ENCODE results near the gene JAML.

DNA sequence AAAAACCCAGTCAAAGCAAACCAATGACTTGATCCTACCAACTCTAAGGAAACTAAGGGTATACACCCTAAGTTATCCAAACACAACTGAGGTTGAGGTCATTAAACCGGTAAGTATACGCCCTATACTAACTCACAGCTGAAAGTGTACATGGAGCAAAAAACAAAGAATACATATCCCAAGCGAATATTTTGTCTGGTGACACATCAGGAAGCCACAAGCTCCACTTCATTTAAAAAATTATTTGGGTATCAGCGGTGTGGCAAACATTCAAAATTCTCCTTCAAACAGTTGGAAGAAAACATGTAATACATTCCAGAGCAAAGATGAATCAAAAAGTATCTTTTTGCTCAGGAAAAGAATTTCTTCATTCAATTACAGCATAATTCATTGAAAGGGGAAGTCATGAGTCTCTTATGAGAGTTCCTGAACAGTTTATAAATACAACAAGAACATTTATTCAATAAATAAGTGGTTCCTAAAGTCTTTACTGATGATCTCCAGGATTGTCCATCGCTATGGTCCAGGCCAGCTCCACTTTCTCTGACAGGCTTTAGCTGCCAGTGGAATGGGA lies 4.5 kb upstream of the JAML start:
- TF ChIP-seq, protein P1, sequence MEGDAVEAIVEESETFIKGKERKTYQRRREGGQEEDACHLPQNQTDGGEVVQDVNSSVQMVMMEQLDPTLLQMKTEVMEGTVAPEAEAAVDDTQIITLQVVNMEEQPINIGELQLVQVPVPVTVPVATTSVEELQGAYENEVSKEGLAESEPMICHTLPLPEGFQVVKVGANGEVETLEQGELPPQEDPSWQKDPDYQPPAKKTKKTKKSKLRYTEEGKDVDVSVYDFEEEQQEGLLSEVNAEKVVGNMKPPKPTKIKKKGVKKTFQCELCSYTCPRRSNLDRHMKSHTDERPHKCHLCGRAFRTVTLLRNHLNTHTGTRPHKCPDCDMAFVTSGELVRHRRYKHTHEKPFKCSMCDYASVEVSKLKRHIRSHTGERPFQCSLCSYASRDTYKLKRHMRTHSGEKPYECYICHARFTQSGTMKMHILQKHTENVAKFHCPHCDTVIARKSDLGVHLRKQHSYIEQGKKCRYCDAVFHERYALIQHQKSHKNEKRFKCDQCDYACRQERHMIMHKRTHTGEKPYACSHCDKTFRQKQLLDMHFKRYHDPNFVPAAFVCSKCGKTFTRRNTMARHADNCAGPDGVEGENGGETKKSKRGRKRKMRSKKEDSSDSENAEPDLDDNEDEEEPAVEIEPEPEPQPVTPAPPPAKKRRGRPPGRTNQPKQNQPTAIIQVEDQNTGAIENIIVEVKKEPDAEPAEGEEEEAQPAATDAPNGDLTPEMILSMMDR (optimal IDR thresholded peaks at IDR 0.05 in 1 of 3, IDR thresholded peaks at IDR 0.05 in 1 of 3, conservative IDR thresholded peaks at IDR 0.05 in 1 of 3; ENCODE audit: extremely low read depth in 1 of 3, insufficient read depth in 2 of 3, low read length in 3 of 3), result no peak
- TF ChIP-seq EZH2 (IDR thresholded peaks at IDR 0.05; ENCODE audit: low read length), result no peak
